Measurements from ENCODE around the gene LTB4R. TPM values are rescaled to one million over a fixed set of nuclear protein-coding genes. Genes with fewer than 3 reads are reported as not detected.

The LTB4R gene, protein sequence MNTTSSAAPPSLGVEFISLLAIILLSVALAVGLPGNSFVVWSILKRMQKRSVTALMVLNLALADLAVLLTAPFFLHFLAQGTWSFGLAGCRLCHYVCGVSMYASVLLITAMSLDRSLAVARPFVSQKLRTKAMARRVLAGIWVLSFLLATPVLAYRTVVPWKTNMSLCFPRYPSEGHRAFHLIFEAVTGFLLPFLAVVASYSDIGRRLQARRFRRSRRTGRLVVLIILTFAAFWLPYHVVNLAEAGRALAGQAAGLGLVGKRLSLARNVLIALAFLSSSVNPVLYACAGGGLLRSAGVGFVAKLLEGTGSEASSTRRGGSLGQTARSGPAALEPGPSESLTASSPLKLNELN
- 1.6 and 1.7 TPM in 2 replicates for total RNA-seq

DNA sequence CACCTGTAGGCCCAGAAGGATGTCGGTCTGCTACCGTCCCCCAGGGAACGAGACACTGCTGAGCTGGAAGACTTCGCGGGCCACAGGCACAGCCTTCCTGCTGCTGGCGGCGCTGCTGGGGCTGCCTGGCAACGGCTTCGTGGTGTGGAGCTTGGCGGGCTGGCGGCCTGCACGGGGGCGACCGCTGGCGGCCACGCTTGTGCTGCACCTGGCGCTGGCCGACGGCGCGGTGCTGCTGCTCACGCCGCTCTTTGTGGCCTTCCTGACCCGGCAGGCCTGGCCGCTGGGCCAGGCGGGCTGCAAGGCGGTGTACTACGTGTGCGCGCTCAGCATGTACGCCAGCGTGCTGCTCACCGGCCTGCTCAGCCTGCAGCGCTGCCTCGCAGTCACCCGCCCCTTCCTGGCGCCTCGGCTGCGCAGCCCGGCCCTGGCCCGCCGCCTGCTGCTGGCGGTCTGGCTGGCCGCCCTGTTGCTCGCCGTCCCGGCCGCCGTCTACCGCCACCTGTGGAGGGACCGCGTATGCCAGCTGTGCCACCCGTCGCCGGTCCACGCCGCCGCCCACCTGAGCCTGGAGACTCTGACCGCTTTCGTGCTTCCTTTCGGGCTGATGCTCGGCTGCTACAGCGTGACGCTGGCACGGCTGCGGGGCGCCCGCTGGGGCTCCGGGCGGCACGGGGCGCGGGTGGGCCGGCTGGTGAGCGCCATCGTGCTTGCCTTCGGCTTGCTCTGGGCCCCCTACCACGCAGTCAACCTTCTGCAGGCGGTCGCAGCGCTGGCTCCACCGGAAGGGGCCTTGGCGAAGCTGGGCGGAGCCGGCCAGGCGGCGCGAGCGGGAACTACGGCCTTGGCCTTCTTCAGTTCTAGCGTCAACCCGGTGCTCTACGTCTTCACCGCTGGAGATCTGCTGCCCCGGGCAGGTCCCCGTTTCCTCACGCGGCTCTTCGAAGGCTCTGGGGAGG lies at the start of gene LTB4R:
Gene LTB4R, plus strand, starts transcription at position 857 of the 959 bp plus-strand sequence. CDS start 4,150 bp downstream, outside the sequence.

DNA sequence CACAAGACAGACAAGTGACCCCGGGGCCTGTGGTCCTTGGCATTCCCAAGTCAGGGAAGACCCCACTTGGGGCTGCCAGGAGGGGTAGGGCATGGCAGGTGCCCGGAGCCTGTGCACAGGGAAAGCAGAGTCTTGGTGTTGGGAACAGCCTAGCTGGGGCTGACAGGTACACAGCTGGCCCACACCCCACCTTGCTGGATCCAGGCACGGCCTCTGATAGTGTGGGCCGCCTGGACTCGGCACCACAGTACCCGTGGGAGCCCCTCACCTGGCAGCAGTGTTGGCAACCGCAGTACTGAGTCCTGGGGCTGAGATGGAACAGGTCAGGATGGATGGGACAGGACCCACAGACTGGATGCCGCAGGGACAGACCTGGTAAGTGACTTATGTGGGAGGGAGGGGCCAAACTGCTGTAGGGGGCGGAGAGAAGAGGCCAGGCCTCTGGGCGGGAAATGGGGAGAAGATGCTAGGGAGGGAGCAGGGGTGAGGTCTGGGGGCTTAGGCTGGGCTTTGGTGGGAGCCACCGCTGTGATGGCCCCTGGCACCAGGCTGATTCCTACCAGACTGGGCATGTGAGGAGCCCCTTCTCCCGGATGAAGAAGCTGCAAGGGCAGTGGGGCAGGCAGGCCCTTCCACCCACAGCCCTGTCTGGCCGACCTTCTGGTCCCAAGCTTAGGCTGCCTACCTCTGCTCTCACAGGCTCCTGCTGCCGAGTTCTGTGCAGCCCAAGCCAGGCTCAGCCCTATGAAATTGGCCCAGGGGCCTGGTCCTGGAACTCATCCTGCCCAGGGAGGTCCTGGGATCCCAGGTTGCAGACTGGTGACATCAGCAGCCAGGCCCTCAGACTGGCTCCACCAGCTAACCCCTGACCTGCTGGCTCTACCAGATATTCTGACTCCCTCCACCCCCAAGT lies 48.2 kb upstream of the LTB4R start, which contains the start of gene TGM1:
Gene TGM1, minus strand, starts transcription at position 357 of the 913 bp plus-strand sequence. CDS start 825 bp downstream, outside the sequence.

DNA sequence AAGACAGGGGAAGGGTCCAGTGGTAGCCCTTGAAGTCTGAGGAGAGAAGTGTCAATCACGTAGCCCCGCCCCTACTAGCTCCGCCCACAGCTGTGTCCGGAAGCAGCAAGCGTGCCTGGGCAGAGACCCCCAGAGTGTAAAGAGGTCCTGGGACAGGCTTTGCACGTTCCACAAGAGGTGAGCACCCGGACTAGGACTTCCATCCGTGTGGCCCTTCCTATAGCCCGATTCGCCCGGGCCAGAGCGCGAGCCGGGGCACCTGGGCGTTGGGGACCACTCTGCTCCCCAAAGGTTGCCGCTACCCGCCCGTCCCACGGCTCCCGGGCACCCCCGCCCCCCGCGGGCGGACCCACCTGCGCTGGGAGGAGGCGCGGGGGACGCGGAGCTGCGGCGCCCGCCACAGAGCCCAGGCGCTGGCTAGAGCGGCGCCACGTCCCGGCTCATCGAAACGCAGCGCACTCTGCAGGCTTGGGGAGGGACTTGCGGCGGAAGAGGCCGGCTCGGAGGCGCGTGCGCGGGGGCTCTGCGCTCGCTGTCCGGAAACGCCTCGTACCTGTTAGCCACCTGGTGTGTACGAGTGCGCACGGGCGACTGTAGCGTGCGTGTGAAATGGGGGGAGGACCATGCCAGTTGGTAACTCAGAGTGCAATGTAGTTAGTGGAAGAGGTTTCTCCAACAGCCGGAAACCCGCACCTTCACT lies 40.0 kb upstream of the LTB4R start, which contains the start of gene RABGGTA:
Gene RABGGTA, minus strand, starts transcription at position 464 of the 700 bp plus-strand sequence. CDS start 482 bp downstream, outside the sequence.

DNA sequence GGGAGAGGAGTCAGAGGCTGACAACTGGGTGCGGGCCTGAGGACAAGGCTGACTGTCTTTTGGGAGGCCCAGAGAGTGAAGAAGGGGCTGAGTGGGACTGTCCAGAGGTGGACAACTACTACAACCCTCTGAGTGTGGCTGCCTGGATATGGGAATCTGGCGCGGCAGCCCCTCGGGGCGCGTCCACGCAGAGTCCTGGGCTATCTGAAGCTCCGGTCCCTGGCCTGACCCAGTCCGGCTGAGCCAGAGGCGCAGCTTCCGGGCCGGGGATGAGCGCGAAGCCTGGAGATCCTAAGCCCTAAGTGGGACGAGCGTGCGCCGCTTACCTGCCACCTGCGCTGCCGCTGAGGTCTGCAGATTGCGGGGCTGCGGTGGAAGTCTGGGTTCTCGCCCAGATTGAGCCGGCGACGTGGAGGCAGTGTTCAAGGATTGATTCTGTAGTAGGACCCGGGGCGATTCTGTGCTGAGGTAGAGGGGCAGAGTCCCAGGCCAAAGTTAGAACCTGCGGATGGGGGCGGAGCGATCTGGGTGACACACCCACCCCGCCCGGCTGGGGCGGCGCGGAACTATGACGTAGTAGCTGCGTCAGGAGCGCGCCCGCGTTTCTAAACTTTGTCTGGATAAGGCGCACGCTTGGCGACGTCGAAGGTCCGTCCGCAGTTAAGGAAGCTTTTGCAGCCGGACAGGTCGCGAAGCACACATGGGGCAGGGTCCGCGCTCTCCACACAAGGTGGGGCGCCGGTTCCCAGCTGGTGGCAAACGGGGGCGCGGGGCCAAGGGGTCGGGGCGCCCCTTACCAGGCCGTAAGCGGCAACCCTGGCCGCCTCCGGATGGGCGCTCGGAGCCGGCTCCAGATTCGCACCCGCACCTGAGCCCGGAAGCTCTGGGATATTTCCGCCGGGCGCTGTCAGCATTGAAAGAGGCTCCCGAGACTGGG lies 11.8 kb upstream of the LTB4R start, which contains the start of the genes DHRS1 and NOP9:
Gene DHRS1, minus strand, starts transcription at position 526 of the 937 bp plus-strand sequence. CDS start 674 bp downstream, outside the sequence.
Gene NOP9, plus strand, starts transcription at position 596 of the 937 bp plus-strand sequence. Its CDS starts 105 bp downstream, at position 701.

DNA sequence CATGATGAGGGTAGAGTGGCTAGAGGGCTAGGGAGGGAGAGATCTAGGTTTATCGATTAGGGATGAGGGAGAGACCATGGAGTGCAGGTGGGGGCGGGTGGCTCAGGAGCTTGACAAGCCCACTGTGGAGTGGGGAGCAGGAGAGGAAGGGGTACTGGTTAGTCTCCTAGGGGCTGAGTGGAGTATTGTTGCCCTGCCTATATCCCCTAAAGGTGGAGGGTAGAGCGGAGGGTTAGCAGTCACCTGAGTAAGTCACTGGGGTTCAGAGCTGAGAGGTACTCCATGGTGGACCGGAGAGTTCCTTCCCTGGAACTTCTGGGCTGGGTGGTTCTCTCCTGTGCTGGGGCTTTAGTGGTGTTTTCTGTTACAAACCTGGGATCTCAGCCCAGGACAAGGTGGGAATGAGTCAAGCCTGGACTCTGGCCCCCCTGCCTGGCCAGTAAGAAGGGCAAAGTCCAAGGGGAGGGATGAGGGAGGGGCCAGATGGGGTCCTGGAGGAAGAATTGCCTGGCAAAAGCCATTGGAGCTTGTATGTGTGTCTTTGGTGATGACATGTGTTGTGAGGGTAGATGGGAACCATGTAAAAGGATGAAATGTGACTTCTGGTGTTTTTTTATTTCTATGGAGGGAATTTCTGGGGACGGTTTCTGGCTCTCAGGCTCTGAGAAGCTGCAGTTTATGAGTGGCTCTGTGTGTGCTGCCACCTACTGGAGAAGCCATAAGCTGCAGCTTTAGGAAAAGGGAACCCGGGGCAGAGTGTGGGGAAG lies 3.5 kb upstream of the LTB4R start, which contains the start of gene CIDEB:
Gene CIDEB, minus strand, starts transcription at position 403 of the 767 bp plus-strand sequence. Its CDS starts 119 bp downstream, at position 284.

DNA sequence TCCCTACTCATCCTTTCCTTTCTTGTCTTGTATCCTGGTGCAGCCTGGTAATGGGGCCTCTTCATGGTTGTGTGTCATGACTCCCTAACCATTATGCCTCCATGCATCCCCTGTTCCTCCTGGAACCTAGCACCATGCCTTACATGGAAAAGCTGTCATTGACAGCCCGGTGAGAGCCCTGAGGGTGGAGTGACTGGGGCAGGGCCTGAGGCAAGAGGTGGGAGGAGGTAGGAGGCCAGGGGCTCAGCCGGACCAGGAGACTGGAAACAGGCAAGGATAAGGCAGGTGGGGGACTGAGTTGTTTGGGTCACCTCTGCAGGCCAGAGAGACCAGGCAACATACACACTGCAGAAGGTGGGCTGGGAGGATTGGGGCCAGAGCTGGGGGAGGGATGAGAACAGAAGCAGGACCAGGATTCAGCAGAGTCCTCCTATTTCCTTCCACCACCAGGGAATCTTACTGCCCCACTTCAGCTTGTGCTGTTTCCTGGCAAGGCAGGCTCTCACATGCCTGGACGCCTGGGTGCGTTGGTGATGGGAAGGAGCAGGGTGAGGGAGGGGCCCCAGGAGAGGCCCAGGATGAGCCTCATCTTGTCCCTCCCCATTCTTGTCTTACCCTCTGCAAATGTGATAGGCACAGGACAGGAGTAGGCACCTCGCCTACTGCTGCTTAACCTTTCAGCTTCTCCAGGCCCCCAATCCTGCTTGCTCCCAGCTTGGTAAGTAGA lies 1.6 kb upstream of the LTB4R start, which contains the start of gene LTB4R2:
Gene LTB4R2, plus strand, starts transcription at position 603 of the 727 bp plus-strand sequence. CDS start 525 bp downstream, outside the sequence.

DNA sequence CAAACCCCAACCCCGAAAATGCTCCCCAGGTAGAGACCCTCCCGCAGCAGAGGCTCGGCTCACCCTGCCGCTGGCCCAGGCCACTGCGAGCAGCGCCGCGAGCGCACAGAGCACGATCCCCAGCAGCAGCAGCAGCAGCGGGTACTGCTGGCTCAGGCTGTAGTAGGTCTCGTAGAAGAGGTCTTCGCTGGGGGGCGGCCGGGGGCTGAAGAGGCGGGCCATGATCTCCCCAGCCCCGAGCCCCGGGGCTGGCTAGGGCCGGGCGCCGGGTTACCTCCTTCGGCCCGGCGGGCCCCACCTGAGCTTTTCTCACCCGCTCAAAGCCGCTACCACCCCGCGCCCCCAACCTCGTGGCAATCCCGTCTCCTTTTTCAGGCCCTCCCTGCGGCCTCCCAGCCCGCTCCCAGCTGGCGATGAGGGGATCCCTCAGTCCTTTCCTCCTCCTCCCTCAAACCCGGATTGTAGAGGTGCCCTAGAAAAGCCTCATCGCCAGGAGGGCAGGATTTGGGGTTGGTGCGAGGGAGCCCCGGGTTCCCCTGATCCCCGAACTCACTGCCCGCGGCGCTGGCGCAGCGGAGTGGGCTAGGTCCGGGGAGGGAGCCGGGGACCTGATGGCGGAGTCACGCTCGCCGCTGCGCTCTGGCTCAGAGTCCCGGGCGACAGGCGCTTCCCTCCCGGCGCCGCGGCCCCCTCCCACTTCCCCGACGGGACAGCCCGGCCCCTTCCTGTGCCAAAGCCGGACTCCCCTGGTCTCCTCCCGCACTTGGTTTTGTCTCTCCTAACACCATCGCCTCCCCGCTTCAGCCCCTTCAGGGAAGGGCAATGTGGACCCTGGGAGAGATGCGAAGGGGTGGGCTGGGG lies 23.4 kb downstream of the LTB4R start, which contains the start of gene ADCY4:
Gene ADCY4, minus strand, starts transcription at position 641 of the 861 bp plus-strand sequence. Its CDS starts 419 bp downstream, at position 222.

DNA sequence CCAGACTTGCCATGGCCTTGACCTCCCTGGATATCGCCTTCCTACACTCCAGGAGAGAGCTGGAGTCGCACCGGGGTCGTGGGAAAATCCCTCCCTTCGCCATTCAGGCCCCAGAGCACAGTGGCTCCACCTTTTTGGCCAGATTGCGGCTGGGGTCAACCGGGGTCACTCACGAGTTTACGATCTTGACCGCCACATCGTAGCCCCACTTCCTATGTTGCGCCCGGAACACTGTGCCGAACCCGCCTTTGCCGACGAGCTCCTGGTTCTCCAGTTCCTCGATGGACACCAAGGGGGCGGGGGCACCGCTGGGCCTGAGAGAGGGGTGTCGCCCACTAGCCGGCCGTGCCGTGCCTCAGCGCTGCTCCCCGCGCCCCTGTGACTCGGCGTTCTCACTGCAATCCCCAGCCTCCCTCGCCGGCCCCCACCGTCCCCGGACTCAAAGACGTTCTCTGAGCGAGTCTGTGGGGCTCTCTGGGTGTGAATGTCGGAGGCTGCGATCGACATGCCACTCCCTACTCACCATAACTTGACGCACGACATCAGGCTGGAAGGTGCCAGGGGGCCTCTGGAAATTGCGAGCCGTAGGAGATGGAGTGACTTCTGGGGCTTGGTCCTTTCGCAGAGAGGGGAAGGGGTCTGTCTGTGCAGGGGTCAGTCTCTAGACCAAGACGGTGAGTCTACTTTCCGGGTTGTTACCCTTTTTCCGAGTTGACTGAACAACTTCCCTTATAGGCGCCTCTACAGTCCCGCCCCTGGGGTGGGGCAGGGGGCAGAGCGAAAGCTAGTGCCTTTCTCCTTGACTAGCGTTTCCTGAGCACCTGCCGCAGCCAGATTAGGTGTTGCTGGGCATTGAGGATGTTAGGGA lies 28.2 kb downstream of the LTB4R start, which contains the start of gene RIPK3:
Gene RIPK3, minus strand, starts transcription at position 708 of the 868 bp plus-strand sequence. Its CDS starts 165 bp downstream, at position 543.

Other genes starting within 250 kb of the LTB4R start
- gene CPNE6, start 239.9 kb upstream of the LTB4R start, total RNA-seq, result not detected in 2 replicates
- 6.7 and 9.0 TPM in 2 replicates for gene PCK2, start 217.2 kb upstream of the LTB4R start, total RNA-seq
- gene DCAF11, start 196.7 kb upstream of the LTB4R start, total RNA-seq, result 65.9 and 89.1 TPM in 2 replicates
- gene NRL, start 196.6 kb upstream of the LTB4R start, total RNA-seq, result 0.69 and 2.2 TPM in 2 replicates
- gene FITM1, start 180.8 kb upstream of the LTB4R start, total RNA-seq, result 0.34 and 0.76 TPM in 2 replicates
- gene PSME1, start 175.3 kb upstream of the LTB4R start, total RNA-seq, result 142 and 144 TPM in 2 replicates
- gene EMC9, start 169.9 kb upstream of the LTB4R start, total RNA-seq, result 15.4 and 15.8 TPM in 2 replicates
- gene PSME2, start 164.9 kb upstream of the LTB4R start, total RNA-seq, result 109 and 142 TPM in 2 replicates
- 22.1 and 24.0 TPM in 2 replicates for gene RNF31, start 164.0 kb upstream of the LTB4R start, total RNA-seq
- gene IRF9, start 150.2 kb upstream of the LTB4R start, total RNA-seq, result 43.9 and 55.4 TPM in 2 replicates
- 0.87 and 1.3 TPM in 2 replicates for gene REC8, start 139.4 kb upstream of the LTB4R start, total RNA-seq
- 19.3 and 31.5 TPM in 2 replicates for gene IPO4, start 122.7 kb upstream of the LTB4R start, total RNA-seq
- 39.6 and 58.0 TPM in 2 replicates for gene TM9SF1, start 116.1 kb upstream of the LTB4R start, total RNA-seq
- not detected in 2 replicates for gene TSSK4, start 105.8 kb upstream of the LTB4R start, total RNA-seq
- 23.7 and 27.1 TPM in 2 replicates for gene CHMP4A, start 98.0 kb upstream of the LTB4R start, total RNA-seq
- gene MDP1, start 95.4 kb upstream of the LTB4R start, total RNA-seq, result 11.3 and 13.1 TPM in 2 replicates
- 186 and 243 TPM in 2 replicates for gene NEDD8, start 79.1 kb upstream of the LTB4R start, total RNA-seq
- 80.6 and 106 TPM in 2 replicates for gene GMPR2, start 78.6 kb upstream of the LTB4R start, total RNA-seq
- 45.1 and 70.4 TPM in 2 replicates for gene TINF2, start 68.9 kb upstream of the LTB4R start, total RNA-seq
- 0.09 and 0.22 TPM in 2 replicates for gene TGM1, start 48.3 kb upstream of the LTB4R start, total RNA-seq
- gene RABGGTA, start 39.9 kb upstream of the LTB4R start, total RNA-seq, result 10.7 and 12.2 TPM in 2 replicates
- 5.8 and 16.0 TPM in 2 replicates for gene DHRS1, start 11.7 kb upstream of the LTB4R start, total RNA-seq
- 20.8 and 21.0 TPM in 2 replicates for gene NOP9, start 11.7 kb upstream of the LTB4R start, total RNA-seq
- 1.2 TPM in 2 replicates for gene CIDEB, start 3.5 kb upstream of the LTB4R start, total RNA-seq
- gene LTB4R2, start 1.4 kb upstream of the LTB4R start, total RNA-seq, result 2.3 and 3.1 TPM in 2 replicates
- 51.0 and 57.6 TPM in 2 replicates for gene ADCY4, start 23.6 kb downstream of the LTB4R start, total RNA-seq
- 2.1 and 2.2 TPM in 2 replicates for gene RIPK3, start 28.5 kb downstream of the LTB4R start, total RNA-seq
- gene NFATC4, start 56.7 kb downstream of the LTB4R start, total RNA-seq, result 0.34 and 0.65 TPM in 2 replicates
- gene NYNRIN, start 87.5 kb downstream of the LTB4R start, total RNA-seq, result 3.1 and 3.9 TPM in 2 replicates
- gene CBLN3, start 118.2 kb downstream of the LTB4R start, total RNA-seq, result 0.26 and 0.33 TPM in 2 replicates
- gene KHNYN, start 118.5 kb downstream of the LTB4R start, total RNA-seq, result 43.3 and 49.2 TPM in 2 replicates
- 7.4 TPM in 2 replicates for gene SDR39U1, start 131.3 kb downstream of the LTB4R start, total RNA-seq
- gene CMA1, start 196.8 kb downstream of the LTB4R start, total RNA-seq, result not detected in 2 replicates